HG03159 (cell line): ENCODE results near the gene TUBGCP5.
A peak's percentile ranks its signal among the peaks of the same experiment; 100 is the strongest.
"Not testable (repeated sequence)": the region's sequence is repeated elsewhere in the genome, so short reads cannot be mapped to it uniquely, and the experiment has no call there.

Experiments used
- ATAC-seq: cut with Tn5 transposase; IDR thresholded peaks from one replicate; pipeline ENCODE4 v1.9.1; 2021; ENCODE audit warnings: mild to moderate bottlenecking, moderate library complexity; ENCODE audit not compliant: unreplicated experiment

TUBGCP5 gene

GRCh38 chr15:23039143-23039916, at the start of gene TUBGCP5:
Gene TUBGCP5, minus strand, starts transcription at chr15:23039569. Its CDS starts 26 bp downstream, at chr15:23039543.
- peak; percentile 93 for ATAC-seq

- no peak for ATAC-seq
Observed at GRCh38 chr15:23083115-23083514, 43.7 kb upstream of the TUBGCP5 start.

GRCh38 chr15:23081996-23082737, 42.8 kb upstream of the TUBGCP5 start:
- ATAC-seq = not testable (repeated sequence)

- ATAC-seq = no peak
Observed at GRCh38 chr15:23081271-23081670, 41.9 kb upstream of the TUBGCP5 start.

- no peak for ATAC-seq
Observed at GRCh38 chr15:23079766-23080165, 40.4 kb upstream of the TUBGCP5 start.

- no peak for ATAC-seq
Observed at GRCh38 chr15:23075927-23076326, 36.6 kb upstream of the TUBGCP5 start.

- ATAC-seq = no peak
Observed at GRCh38 chr15:23074684-23075083, 35.3 kb upstream of the TUBGCP5 start.

GRCh38 chr15:23073890-23074646, 34.7 kb upstream of the TUBGCP5 start:
- no peak for ATAC-seq

GRCh38 chr15:23072633-23073032, 33.3 kb upstream of the TUBGCP5 start:
- no peak for ATAC-seq

GRCh38 chr15:23069496-23070166, 30.3 kb upstream of the TUBGCP5 start:
- no peak for ATAC-seq

GRCh38 chr15:23067416-23067815, 28.0 kb upstream of the TUBGCP5 start:
- no peak for ATAC-seq

GRCh38 chr15:23065836-23066235, 26.5 kb upstream of the TUBGCP5 start:
- ATAC-seq = no peak

GRCh38 chr15:23064156-23064555, 24.8 kb upstream of the TUBGCP5 start:
- no peak for ATAC-seq

GRCh38 chr15:23057707-23058106, 18.3 kb upstream of the TUBGCP5 start:
- no peak for ATAC-seq

GRCh38 chr15:23055316-23055715, 15.9 kb upstream of the TUBGCP5 start:
- ATAC-seq = no peak

- ATAC-seq = no peak
Observed at GRCh38 chr15:23052522-23052921, 13.2 kb upstream of the TUBGCP5 start.

GRCh38 chr15:23050708-23051107, 11.3 kb upstream of the TUBGCP5 start:
- ATAC-seq = no peak

GRCh38 chr15:23049984-23050628, 10.7 kb upstream of the TUBGCP5 start:
- no peak for ATAC-seq

- ATAC-seq = not testable (repeated sequence)
Observed at GRCh38 chr15:23048572-23049282, 9.4 kb upstream of the TUBGCP5 start.

- ATAC-seq = not testable (repeated sequence)
Observed at GRCh38 chr15:23043987-23044386, 4.6 kb upstream of the TUBGCP5 start.
